GM12892 (cell line): ENCODE data around the gene PDE4B.
A peak's percentile ranks its signal among the peaks of the same experiment; 100 is the strongest.

Source experiments
- DNase-seq: peaks from one replicate; pipeline ENCODE4 v3.0.0; 2011; ENCODE audit not compliant: insufficient read length
- FAIRE-seq: peaks from 2 replicates; lab custom pipeline; 2011; peaks lifted over from hg19 to GRCh38; lab: Jason Lieb, UNC
- POLR2A ChIP-seq: IDR thresholded peaks from 2 replicates; pipeline ENCODE4 v1.6.1; 2011; ENCODE audit warnings: low read depth, low read length, control low read depth
- POLR2AphosphoS5 ChIP-seq: IDR thresholded peaks from 2 replicates; pipeline ENCODE4 v1.6.1; 2011; ENCODE audit warnings: low read depth, low read length, control low read depth
- TAF1 ChIP-seq: IDR thresholded peaks from 2 replicates; pipeline ENCODE4 v1.6.1; 2011; ENCODE audit warnings: low read depth, mild to moderate bottlenecking, control low read depth, low read length, borderline replicate concordance

The PDE4B gene

DNA sequence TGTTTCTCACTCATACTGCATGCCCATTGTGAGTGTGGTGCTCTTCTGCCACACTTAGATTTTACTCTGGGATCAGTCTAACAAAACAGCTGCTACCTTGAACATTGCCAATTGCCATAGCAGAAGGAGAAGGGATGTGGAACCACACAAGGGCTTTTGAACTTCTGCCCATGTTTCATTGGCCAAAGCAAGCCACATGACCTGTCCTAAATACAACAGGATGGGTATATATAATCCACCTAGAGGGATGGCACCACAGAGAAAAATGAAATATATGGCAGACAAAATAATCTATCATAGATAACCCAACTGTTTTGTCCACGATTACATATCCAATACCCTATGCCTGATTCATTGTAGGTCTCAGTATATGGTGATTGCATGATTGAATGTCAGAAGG is 26.3 kb downstream of the PDE4B start:
- peak; percentile 33 for FAIRE-seq
- no peak for DNase-seq
- TF ChIP-seq POLR2AphosphoS5 (no peak), POLR2A (no peak), TAF1 (no peak)

DNA sequence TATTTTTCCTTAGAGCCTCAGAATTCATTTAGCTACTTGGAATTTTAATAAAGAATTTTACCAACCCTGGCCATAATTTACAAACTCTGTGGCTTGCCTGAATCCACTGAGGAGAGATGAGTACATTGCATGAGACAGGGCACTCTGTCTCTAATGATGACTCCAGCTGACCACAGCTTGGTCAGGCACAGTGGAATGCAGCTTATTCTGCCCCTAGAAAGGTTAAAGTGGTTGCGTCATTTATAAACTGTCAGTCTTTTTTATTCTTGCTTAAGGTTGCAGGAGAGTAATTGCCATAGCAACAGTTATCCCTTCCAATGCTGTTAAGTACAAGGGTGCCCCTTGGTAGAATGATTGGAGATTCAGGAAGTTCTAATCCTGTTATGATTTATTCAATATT is 28.3 kb downstream of the PDE4B start:
- DNase-seq, result no peak
- no peak for TF ChIP-seq POLR2A
- TF ChIP-seq TAF1, result no peak
- TF ChIP-seq POLR2AphosphoS5, result no peak
- FAIRE-seq, result no peak

DNA sequence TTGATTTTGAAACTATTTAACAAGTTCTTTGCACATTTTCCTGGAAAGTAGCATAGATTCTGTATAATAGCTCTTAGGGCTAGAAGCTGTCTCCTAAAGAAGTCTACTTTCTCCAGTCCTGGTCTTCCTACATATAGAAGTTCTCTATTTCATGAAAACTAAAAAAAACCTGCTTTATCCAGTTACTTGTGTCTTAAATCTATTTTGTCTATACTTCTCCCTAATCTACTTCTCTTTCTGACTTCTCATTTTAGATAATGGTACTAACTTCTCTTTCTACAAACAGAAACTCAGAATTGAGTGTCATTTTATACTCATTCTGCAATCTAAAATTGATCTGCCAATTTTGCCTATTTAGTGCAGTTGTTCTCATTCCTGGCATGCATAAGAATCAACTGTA is 28.7 kb downstream of the PDE4B start:
- TF ChIP-seq TAF1 (no peak), POLR2AphosphoS5 (no peak), POLR2A (no peak)
- FAIRE-seq (no peak), DNase-seq (no peak)

DNA sequence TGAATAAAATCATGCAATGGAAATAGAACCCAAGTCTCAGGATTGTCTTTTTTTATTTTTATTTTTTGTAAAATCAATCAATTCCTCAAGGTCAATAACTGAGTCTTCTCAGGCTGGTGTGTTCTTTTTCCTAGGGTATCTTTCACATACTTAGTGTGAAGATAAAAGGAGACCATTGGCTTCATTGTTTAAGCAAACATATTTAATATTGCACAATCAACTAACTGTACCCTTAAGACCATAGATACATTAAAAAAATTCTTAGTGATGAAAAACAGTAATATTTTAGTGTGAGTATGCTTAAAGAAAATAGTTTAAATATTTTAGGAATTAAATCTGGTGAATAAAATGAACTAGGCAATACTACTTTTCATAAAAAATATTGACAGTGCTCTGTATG is 31.4 kb downstream of the PDE4B start:
- no peak for TF ChIP-seq POLR2AphosphoS5
- no peak for TF ChIP-seq POLR2A
- no peak for TF ChIP-seq TAF1
- no peak for FAIRE-seq
- no peak for DNase-seq

DNA sequence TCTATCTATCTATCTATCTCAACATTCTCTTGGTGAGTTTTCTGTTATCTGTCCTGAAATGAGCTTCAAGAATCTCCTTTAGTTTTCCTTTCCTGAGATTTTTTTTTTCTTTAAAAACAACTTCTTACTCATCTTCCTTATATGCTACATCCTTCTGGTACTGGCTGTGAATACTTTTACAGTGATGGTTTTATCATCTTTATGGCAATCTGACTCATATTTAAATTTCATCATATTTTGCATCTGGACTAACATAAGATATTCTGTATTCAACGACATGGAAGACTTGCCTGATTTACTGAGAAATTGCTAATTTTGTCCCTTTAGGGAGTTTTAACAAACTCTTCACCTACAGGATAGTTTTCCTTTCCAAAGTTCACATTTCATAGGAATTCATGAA is 33.0 kb downstream of the PDE4B start:
- no peak for FAIRE-seq
- no peak for DNase-seq
- TF ChIP-seq POLR2A (no peak), TAF1 (no peak), POLR2AphosphoS5 (no peak)

DNA sequence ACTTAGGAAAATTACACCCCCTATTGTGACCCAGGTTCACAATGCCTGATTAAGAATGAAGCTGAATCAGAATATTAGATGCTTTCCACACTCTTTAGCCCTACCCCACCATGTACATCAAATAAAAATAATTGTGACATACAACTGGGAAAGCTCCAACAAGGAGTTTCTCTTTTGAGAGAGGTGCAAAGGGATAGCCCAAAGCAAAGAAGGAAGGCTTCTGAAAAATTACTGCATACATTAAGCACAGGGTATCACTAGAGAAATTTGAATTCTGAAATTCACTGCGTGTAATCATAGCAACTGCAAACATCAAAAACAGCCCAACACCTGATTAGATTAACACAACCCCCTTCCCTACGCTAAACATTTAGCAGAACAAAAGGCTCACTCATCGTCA is 34.1 kb downstream of the PDE4B start:
- FAIRE-seq, result no peak
- DNase-seq, result no peak
- no peak for TF ChIP-seq POLR2A
- no peak for TF ChIP-seq TAF1
- no peak for TF ChIP-seq POLR2AphosphoS5

DNA sequence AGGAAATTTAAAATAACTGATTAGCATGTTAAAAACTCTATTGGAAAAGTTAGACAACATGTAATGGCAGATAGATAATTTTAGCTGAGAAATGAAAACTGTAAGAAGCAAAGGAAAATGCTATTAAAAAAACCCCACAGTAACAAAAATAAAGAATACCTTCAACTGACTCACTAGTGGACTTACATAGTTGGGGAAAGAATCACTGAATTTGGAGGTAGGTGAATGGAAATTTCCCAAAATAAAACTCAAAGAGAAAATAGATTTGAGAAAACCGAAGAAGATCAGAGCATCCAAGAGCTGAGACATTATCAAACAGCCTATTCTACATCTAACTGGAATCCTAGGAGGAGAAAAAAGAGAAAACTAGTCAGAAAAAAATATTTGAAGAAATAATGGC is 34.7 kb downstream of the PDE4B start:
- no peak for TF ChIP-seq TAF1
- TF ChIP-seq POLR2AphosphoS5, result no peak
- no peak for TF ChIP-seq POLR2A
- DNase-seq (no peak), FAIRE-seq (no peak)

DNA sequence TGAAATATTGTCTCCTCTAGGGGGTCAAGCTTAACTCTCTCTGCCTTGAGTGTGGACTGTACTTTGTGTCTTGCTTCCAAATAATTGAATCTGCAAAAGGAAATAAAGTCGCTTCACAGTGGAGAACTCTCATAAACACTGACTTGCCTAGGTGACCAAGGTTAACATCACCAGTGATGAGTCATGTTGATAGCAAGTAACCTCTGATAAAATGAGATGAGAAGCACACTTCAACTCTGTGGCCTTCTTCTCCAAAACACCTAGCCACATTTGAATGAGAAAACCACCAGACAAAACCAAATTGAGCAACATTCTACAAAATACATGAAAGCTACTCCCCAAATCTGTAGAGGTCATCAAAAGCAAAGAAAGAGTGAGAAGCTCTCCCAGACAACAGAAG is 37.6 kb downstream of the PDE4B start:
- DNase-seq (no peak), FAIRE-seq (peak; percentile 73)
- no peak for TF ChIP-seq POLR2A
- no peak for TF ChIP-seq POLR2AphosphoS5
- no peak for TF ChIP-seq TAF1

DNA sequence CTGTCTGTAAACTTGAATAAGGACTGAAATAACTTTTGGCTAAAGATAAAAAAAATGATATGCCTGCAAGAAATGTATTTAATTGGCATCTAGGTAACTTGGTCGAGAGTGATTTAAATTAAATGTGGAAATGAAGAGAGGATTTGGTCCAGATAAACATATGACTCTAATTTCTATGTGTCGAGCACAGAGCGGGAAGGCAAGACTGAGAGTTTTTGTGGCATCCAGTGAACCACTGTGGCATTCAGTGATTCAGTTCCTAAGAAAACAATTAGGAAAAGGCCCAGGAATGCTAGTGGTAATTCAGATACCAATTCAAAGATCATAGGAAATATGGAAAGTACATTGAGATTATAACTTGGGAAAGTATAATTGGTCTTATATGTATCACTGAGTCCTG is 39.6 kb downstream of the PDE4B start:
- DNase-seq (no peak), FAIRE-seq (no peak)
- TF ChIP-seq TAF1, result no peak
- no peak for TF ChIP-seq POLR2A
- TF ChIP-seq POLR2AphosphoS5, result no peak

DNA sequence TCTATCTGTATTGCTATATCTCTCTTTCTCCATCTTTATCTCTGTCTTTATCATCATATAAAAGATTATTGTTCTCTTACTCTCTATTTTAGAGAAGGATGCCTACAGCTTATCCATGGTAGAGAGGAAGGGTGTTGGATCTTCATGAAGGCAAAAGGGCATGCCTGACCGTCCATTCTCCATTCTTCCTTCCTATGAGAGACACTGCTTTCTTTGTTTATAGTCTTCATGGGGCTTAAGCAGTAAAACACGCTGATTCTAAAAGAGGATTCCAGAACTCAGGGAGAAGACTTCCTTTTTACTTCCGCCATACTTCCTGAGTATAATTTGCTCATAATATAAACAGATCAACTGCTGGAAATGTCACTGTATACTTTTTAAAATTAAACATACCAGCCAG is 44.0 kb downstream of the PDE4B start:
- FAIRE-seq (no peak), DNase-seq (no peak)
- TF ChIP-seq POLR2AphosphoS5, result no peak
- no peak for TF ChIP-seq TAF1
- TF ChIP-seq POLR2A, result no peak

DNA sequence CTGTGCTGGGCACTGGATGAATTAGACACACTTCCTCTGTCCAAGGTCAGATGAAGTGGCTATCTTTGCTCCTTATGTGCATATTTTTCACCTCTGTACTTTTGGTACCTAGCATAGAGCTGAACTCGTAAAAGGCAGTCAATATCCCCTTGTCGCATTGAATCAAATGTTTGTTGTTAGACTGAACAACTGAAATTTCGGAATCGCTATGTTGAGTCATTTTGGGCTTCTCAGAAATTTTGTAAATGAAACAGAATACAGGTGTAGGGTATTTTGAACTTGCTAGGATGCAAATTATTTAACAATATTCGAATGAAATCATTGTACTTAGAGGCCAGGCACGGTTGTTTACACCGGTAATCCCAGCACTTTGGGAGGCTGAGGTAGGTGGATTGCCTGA is 48.0 kb downstream of the PDE4B start:
- no peak for FAIRE-seq
- no peak for TF ChIP-seq POLR2AphosphoS5
- no peak for TF ChIP-seq TAF1
- no peak for TF ChIP-seq POLR2A
- DNase-seq, result no peak

DNA sequence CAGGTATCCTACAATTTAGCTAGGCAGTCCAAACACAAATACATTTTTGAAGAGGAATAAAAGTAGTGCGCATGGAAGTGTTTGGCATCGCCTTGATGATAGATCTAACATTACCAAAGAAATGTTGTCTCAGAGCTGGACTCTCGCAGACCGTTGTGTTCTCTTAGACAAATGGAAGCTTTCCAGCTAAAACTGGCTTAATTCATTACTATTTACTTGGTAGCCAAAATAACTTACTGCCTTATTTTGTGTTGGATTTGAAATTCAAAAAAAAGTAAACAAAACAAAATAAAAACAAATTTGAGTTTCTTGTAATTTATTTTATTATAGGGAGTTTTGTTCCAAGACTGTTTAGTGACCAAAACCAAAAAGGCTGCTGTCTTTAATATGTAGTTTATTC is 51.6 kb downstream of the PDE4B start:
- TF ChIP-seq TAF1 (no peak), POLR2A (no peak), POLR2AphosphoS5 (no peak)
- FAIRE-seq, result no peak
- DNase-seq, result no peak

DNA sequence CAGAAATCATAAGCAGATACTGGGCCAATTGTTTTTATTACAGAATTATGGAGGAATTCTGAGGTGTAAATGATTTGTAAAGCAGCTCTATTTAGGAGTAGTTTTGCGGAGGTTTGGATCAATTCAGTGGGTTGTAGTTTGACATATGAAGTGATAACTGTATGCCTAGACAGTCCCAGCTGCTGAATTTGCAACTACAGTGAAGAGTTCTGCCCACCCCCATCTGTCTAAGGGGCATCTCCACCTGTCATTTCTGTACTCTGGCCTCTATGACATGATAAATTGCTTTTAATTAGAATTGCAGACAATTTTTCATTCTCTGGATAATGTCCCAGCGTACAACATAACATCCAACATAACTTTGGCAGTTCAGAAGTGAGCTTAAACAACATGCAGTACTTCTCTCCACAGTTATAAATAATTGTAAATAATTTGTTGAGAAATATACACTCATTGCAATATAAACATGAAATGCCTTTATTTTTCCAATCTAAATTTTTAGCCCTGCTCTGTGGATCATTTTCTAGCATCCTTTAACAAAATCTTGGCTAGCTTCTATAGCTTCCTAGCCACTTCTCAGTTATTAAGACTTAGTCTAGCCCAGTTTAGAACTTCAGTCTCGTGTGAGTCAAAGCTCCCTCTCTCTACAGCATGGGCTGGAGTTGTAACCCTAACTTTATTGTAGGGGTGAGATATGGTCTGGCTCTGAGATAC is 52.3 kb downstream of the PDE4B start:
- TF ChIP-seq POLR2AphosphoS5 (no peak), POLR2A (no peak), TAF1 (no peak)
- DNase-seq (no peak), FAIRE-seq (no peak)
